Heart left ventricle (tissue), 13 donors: ENCODE results near the gene GSK3B.

ENCODE experiments used
- POLR2A ChIP-seq, 2 donors: fragments of 450-650 bp; IDR thresholded peaks; one replicate each; pipeline ENCODE4 v1.6.1; 2017; ENCODE audit warnings: antibody characterized with exemption in 2 of 2, mild to moderate bottlenecking in 2 of 2, moderate library complexity in 2 of 2
- TF ChIP-seq, protein P1 (sequence below), 12 donors: fragments of 200-600 bp; sonication (generic) in 4 of 12; IDR thresholded peaks; one replicate each; pipeline versions ENCODE4 v1.5.0 to v1.8.0; 2018 to 2022; ENCODE audit warnings: antibody characterized with exemption in 12 of 12, mild to moderate bottlenecking in 5 of 12
- donor health status: ischemic (EF 13 %, LVEDD 7.1; RV severe dilation, severe dysfunction).
- donor health status: DM: no; HTN: yes; CAD: no.
- donor health status: DM: no; HTN: no; CAD: no.
- donor health status: ischemic (EF 25% LVEDD 6.9; RV normal size, moderate dysfunction).
- donor health status: ischemic (EF 25% LVEDD 5.7; RV mildly dilated, moderate dysfunction).
- donor health status: ischemic (EF 35%, LVEDD 5.7; RV mildly dilated, moderate dysfunction).
- donor health status: nonischemic (EF 11% LVEDD 7.7; RV severe dilation, severe dysfunction).
- donor health status: DM: yes; HTN: yes; CAD: no.
- donor health status: PGD.
- donor health status: ischemic (EF 29% LVEDD 5.4; RV normal size, mild dysfunction).
- donor health status: nonischemic (EF 23%, LVEDD 6.1; RV moderate dilation, normal function).

GRCh38 chr3:119885746-119886530 is 208.3 kb downstream of the GSK3B start:
- TF ChIP-seq, protein P1, sequence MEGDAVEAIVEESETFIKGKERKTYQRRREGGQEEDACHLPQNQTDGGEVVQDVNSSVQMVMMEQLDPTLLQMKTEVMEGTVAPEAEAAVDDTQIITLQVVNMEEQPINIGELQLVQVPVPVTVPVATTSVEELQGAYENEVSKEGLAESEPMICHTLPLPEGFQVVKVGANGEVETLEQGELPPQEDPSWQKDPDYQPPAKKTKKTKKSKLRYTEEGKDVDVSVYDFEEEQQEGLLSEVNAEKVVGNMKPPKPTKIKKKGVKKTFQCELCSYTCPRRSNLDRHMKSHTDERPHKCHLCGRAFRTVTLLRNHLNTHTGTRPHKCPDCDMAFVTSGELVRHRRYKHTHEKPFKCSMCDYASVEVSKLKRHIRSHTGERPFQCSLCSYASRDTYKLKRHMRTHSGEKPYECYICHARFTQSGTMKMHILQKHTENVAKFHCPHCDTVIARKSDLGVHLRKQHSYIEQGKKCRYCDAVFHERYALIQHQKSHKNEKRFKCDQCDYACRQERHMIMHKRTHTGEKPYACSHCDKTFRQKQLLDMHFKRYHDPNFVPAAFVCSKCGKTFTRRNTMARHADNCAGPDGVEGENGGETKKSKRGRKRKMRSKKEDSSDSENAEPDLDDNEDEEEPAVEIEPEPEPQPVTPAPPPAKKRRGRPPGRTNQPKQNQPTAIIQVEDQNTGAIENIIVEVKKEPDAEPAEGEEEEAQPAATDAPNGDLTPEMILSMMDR (IDR thresholded peaks at IDR 0.05): no peak
- no peak for TF ChIP-seq POLR2A (IDR thresholded peaks at IDR 0.05)
